Thoracic aorta (tissue), 2 donors: ENCODE data around the gene LDLRAD4. TPM values are rescaled to one million over a fixed set of nuclear protein-coding genes. Genes with fewer than 3 reads are reported as not detected.

Experiments
- ATAC-seq: fragments of 150-250 bp; one replicate; pipeline ENCODE4 v1.8.0; 2017; ENCODE audit warnings: low read depth; ENCODE audit not compliant: insufficient number of reproducible peaks, low FRiP score
- DNase-seq: peaks from one replicate; pipeline ENCODE4 v3.0.0-alpha.2; 2020; ENCODE audit warnings: low spot score
- H3K27ac ChIP-seq, 2 donors: fragments of 200-600 bp; sonication (generic); 1 replicate in 1 of 2; 2 replicates in 1 of 2; pipeline ENCODE4 v1.5.1; 2016; ENCODE audit warnings: mild to moderate bottlenecking in 2 of 2, moderate library complexity in 2 of 2
- H3K27me3 ChIP-seq: fragments of 200-600 bp; sonication (generic); replicated peaks from 2 replicates; pipeline ENCODE4 v1.6.0; 2016; ENCODE audit warnings: mild to moderate bottlenecking; ENCODE audit not compliant: insufficient read depth
- H3K36me3 ChIP-seq: fragments of 200-600 bp; sonication (generic); one replicate; pipeline ENCODE4 v1.5.1; 2016
- H3K4me1 ChIP-seq, 2 donors: fragments of 200-600 bp; sonication (generic); 1 replicate in 1 of 2; 2 replicates in 1 of 2; pipeline versions ENCODE4 v1.5.1 to v1.6.0; 2016; ENCODE audit warnings: low read depth in 2 of 2, mild to moderate bottlenecking in 1 of 2; ENCODE audit not compliant: control insufficient read depth in 1 of 2
- H3K4me3 ChIP-seq: fragments of 200-600 bp; sonication (generic); 2 replicates; pipeline ENCODE4 v1.5.1; 2016; ENCODE audit warnings: mild to moderate bottlenecking
- H3K9me3 ChIP-seq: fragments of 200-600 bp; sonication (generic); 2 replicates; pipeline ENCODE4 v1.5.1; 2016
- CTCF ChIP-seq: fragments of 200-600 bp; sonication (generic); IDR thresholded peaks from one replicate; pipeline ENCODE4 v1.5.1; 2019; ENCODE audit warnings: antibody characterized with exemption
- total RNA-seq, 2 donors: library from RNA; depleted of rRNA; stranded (reverse); fragments of >200 nt; gene quantifications; one replicate each; pipeline versions ENCODE4 v1.1.0 to v1.2.3, GENCODE V29; 2016

The LDLRAD4 gene
- total RNA-seq, 2 donors from 2014 or later: 98.4 to 135 TPM

- DNase-seq (no peak), ATAC-seq (no peak)
- TF ChIP-seq CTCF: no peak
- H3K9me3 ChIP-seq: no peaks in the 10 kb centered on the region
- peaks cover 28 to 75% of the 10 kb centered on the region in 2 donors for H3K4me1 ChIP-seq
- H3K36me3 ChIP-seq: no peaks in the 10 kb centered on the region
- H3K27me3 ChIP-seq: no peaks in the 10 kb centered on the region
- H3K27ac ChIP-seq: peak overlapping the region; percentile 82 to 88
- H3K4me3 ChIP-seq: no peak overlapping the region
Measured at GRCh38 chr18:13425357-13426091, 207.0 kb downstream of the LDLRAD4 start.

GRCh38 chr18:13427354-13427753 is 208.8 kb downstream of the LDLRAD4 start:
- Histone ChIP-seq H3K27me3 (no peaks in the 10 kb centered on the region), H3K27ac (peak overlapping the region; percentile 82 to 88), H3K4me1 (peaks cover 23 to 68% of the 10 kb centered on the region in 2 donors), H3K36me3 (no peaks in the 10 kb centered on the region), H3K9me3 (no peaks in the 10 kb centered on the region), H3K4me3 (peak overlapping the region; percentile 57)
- no peak for TF ChIP-seq CTCF
- ATAC-seq: peak; percentile 79
- DNase-seq: peak; percentile 41

- no peak for TF ChIP-seq CTCF
- DNase-seq: no peak
Measured at GRCh38 chr18:13428319-13428718, 209.8 kb downstream of the LDLRAD4 start.

GRCh38 chr18:13429016-13429415 is 210.5 kb downstream of the LDLRAD4 start:
- TF ChIP-seq CTCF: no peak
- Histone ChIP-seq H3K27ac (peak overlapping the region; percentile 82 to 88), H3K27me3 (no peaks in the 10 kb centered on the region), H3K36me3 (no peaks in the 10 kb centered on the region), H3K4me3 (no peak overlapping the region), H3K9me3 (no peaks in the 10 kb centered on the region), H3K4me1 (peaks cover 26 to 70% of the 10 kb centered on the region in 2 donors)
- ATAC-seq (no peak), DNase-seq (no peak)

More at GRCh38 chr18:13428319-13428718, 209.8 kb downstream of the LDLRAD4 start:
- H3K27ac ChIP-seq: peak overlapping the region; percentile 82 to 88
- H3K36me3 ChIP-seq: no peaks in the 10 kb centered on the region
- H3K27me3 ChIP-seq: no peaks in the 10 kb centered on the region
- no peaks in the 10 kb centered on the region for H3K9me3 ChIP-seq
- no peak for ATAC-seq
- peaks cover 23 to 68% of the 10 kb centered on the region in 2 donors for H3K4me1 ChIP-seq
- no peak overlapping the region for H3K4me3 ChIP-seq

GRCh38 chr18:13429884-13430510 is 211.4 kb downstream of the LDLRAD4 start:
- no peak for ATAC-seq

More at GRCh38 chr18:13429884-13430510, 211.4 kb downstream of the LDLRAD4 start:
- Histone ChIP-seq H3K36me3 (no peaks in the 10 kb centered on the region), H3K27me3 (no peaks in the 10 kb centered on the region), H3K4me3 (no peak overlapping the region), H3K9me3 (no peaks in the 10 kb centered on the region), H3K27ac (no peak overlapping the region), H3K4me1 (peaks cover 33 to 71% of the 10 kb centered on the region in 2 donors)
- TF ChIP-seq CTCF: no peak
- no peak for DNase-seq
